Ishikawa (cell line): ENCODE results near the gene RNF151.

Source experiments
- CEBPB ChIP-seq: IDR thresholded peaks from 2 replicates; pipeline ENCODE4 v1.6.1; 2012
- CREB1 ChIP-seq: IDR thresholded peaks from 2 replicates; pipeline ENCODE4 v1.6.1; 2012; ENCODE audit warnings: low read depth
- EGR1 ChIP-seq: IDR thresholded peaks from 2 replicates; pipeline ENCODE4 v1.6.1; 2012
- EP300 ChIP-seq: IDR thresholded peaks from 2 replicates; pipeline ENCODE4 v1.6.1; 2012; ENCODE audit warnings: borderline replicate concordance
- FOXM1 ChIP-seq: IDR thresholded peaks from 2 replicates; pipeline ENCODE4 v1.6.1; 2012; ENCODE audit warnings: low read depth, borderline replicate concordance
- MAX ChIP-seq: IDR thresholded peaks from 2 replicates; pipeline ENCODE4 v1.6.1; 2012
- NFIC ChIP-seq: IDR thresholded peaks from 2 replicates; pipeline ENCODE4 v1.6.1; 2012
- RAD21 ChIP-seq: IDR thresholded peaks from 2 replicates; pipeline ENCODE4 v1.6.1; 2012; ENCODE audit warnings: low read depth
- REST ChIP-seq: IDR thresholded peaks from 2 replicates; pipeline ENCODE4 v1.6.1; 2012; ENCODE audit warnings: low read depth, mild to moderate bottlenecking
- TAF1 ChIP-seq: IDR thresholded peaks from 2 replicates; pipeline ENCODE4 v1.6.1; 2012; ENCODE audit warnings: low read depth, mild to moderate bottlenecking
- TCF12 ChIP-seq: IDR thresholded peaks from 2 replicates; pipeline ENCODE4 v1.6.1; 2012; ENCODE audit warnings: low read depth
- TEAD4 ChIP-seq: IDR thresholded peaks from 2 replicates; pipeline ENCODE4 v1.6.1; 2012
- YY1 ChIP-seq: IDR thresholded peaks from 2 replicates; pipeline ENCODE4 v1.6.1; 2012; ENCODE audit warnings: low read depth
- ZBTB7A ChIP-seq: IDR thresholded peaks from 2 replicates; pipeline ENCODE4 v1.6.1; 2012; ENCODE audit warnings: low read depth
- TF ChIP-seq, protein P1 (sequence below): IDR thresholded peaks from 2 replicates; pipeline ENCODE4 v1.6.1; 2012

RNF151 gene

DNA sequence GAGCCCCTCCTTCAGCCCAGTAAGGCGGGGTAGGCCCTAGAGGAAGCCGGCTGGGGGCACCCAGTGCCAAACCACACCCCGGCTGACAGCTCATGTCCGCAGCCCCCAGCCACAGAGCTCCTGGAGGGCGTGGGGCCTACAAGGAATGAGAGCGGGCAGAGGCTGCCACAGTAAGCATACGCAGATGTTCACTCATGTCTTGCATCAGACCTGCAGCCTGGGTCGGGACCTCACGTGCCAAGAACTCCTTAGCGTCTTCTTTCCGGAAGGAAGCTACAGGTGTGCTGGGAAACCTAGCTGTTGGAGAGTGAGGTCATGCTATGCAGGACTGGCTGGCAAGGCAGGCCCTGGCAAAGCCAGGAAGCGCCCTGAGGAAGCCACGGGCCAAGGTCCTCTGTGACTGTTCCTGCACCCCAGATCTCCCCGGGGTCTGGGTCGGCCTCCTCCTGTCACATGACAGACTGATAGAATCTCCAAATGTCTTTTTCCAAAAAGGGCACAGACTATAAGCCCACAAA is 41.4 kb downstream of the RNF151 start:
- TF ChIP-seq REST (no peak), FOXM1 (no peak), EP300 (no peak), EGR1 (no peak), CEBPB (no peak)

- TF ChIP-seq MAX (peak; percentile 67), YY1 (no peak)
Measured at GRCh38 chr16:2008631-2009163, 42.0 kb downstream of the RNF151 start.

DNA sequence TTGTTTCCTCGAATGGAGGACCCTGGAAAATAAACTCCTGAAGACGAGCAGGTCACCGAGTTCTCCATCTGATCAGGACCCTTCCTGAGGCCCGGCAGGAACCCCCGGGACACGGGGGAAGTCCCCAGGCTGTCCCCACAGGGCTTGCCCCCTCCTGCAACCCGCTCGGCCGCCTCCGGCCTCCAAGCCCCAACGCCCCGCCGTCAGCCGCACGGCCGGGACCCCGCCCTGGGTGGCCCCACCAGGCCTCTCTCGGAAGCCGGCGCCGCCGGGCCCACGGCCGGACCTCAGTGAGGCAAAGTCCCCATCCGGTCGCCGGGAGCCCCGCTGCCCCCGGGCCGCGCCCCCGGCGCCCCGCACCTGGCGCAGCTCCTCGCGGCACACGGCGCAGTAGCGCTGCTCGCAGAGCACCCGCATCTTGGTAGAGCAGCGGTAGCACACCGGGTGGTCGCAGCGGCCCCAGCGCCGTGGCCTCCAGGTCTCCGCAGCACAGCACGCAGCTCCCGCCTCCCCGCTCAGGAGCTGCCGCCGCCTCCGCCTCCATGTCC is 42.6 kb downstream of the RNF151 start:
- no peak for TF ChIP-seq NFIC
- no peak for TF ChIP-seq EP300
- no peak for TF ChIP-seq ZBTB7A
- TF ChIP-seq, protein P1, sequence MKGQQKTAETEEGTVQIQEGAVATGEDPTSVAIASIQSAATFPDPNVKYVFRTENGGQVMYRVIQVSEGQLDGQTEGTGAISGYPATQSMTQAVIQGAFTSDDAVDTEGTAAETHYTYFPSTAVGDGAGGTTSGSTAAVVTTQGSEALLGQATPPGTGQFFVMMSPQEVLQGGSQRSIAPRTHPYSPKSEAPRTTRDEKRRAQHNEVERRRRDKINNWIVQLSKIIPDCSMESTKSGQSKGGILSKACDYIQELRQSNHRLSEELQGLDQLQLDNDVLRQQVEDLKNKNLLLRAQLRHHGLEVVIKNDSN = no peak
- TF ChIP-seq REST = no peak
- TF ChIP-seq CREB1 = no peak
- TF ChIP-seq MAX = no peak
- no peak for TF ChIP-seq TAF1
- no peak for TF ChIP-seq CEBPB
- no peak for TF ChIP-seq EGR1
- no peak for TF ChIP-seq TCF12
- no peak for TF ChIP-seq FOXM1
- no peak for TF ChIP-seq TEAD4
- TF ChIP-seq RAD21 = no peak
- TF ChIP-seq YY1 = no peak

GRCh38 chr16:2009791-2010510 is 43.3 kb downstream of the RNF151 start, which contains the start of gene ZNF598:
Gene ZNF598, minus strand, starts transcription at chr16:2009821.
- TF ChIP-seq TEAD4 (no peak), CEBPB (no peak), NFIC (no peak), YY1 (no peak), MAX (peak; percentile 91), RAD21 (no peak), TAF1 (peak; percentile 71), TCF12 (peak; percentile 43; the same call in 1 of the 2 replicates), CREB1 (peak; percentile 65; the same call in 1 of the 2 replicates)
- TF ChIP-seq, protein P1 = peak; percentile 67

GRCh38 chr16:2011726-2012125 is 45.1 kb downstream of the RNF151 start:
- 0 out of 2 replicates have a peak, but pooled peaks have one; percentile 11 for TF ChIP-seq CEBPB

DNA sequence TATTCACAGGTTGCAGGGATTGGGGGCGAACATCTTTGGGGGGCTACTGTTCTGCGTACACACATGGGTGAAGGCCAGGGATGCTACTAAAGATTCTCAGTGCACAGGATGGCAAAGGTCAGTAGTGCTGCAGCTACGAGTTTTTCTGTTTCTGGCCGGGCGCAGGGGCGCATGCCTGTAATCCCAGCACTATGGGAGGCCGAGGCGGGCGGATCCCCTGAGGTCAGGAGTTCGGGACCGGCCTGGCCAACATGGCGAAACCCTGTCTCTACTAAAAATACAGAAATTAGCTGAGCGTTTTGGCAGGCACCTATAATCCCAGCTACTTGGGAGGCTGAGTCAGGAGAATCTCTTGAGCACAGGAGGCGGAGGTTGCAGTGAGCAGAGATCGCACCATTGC is 46.9 kb downstream of the RNF151 start:
- TF ChIP-seq TCF12 (no peak), RAD21 (no peak), NFIC (no peak), YY1 (no peak), ZBTB7A (no peak), FOXM1 (no peak), TEAD4 (no peak), MAX (no peak), TAF1 (no peak), REST (no peak), CEBPB (no peak), EGR1 (no peak), CREB1 (no peak), EP300 (no peak)
- TF ChIP-seq, protein P1 = no peak
